GM12892 (cell line): ENCODE measurements around the gene C1QTNF12.

Experiments used
- POLR2A ChIP-seq: IDR thresholded peaks from 2 replicates; pipeline ENCODE4 v1.6.1; 2011; ENCODE audit warnings: low read depth, low read length, control low read depth
- POLR2AphosphoS5 ChIP-seq: IDR thresholded peaks from 2 replicates; pipeline ENCODE4 v1.6.1; 2011; ENCODE audit warnings: low read depth, low read length, control low read depth

GRCh38 chr1:1216770-1217620 lies 29.5 kb downstream of the C1QTNF12 start:
- TF ChIP-seq POLR2AphosphoS5 (no peak), POLR2A (no peak)
